ENCODE measurements around the gene PCDHGA10.

Gene PCDHGA10

GRCh38 chr5:141427783-141428426 lies 15.1 kb downstream of the PCDHGA10 start:
- Histone ChIP-seq H3K27ac (ENCODE audit: extremely low read depth, low read depth, low read length) (no peak overlapping the region), H3K36me3 (ENCODE audit: control insufficient read depth in 2 of 2, insufficient read depth in 1 of 2, low read length in 2 of 2) (no peaks in the 10 kb centered on the region), H3K4me1 (ENCODE audit: control insufficient read depth, insufficient read depth, low read length) (no peaks in the 10 kb centered on the region), H3K4me3 (ENCODE audit: low read depth, low read length) (no peak overlapping the region), H3K9me3 (ENCODE audit: control insufficient read depth, insufficient read depth, low read depth, low read length) (no peaks in the 10 kb centered on the region)
- CTCF ChIA-PET, result interaction anchor here (1.1 to 5.4 kb wide), 5 partner anchors 31 to 132 kb away, joined by 3 to 38 read pairs (median 4); partner anchors contain the start of gene PCDHGB5
- TF ChIP-seq ZSCAN23 (tag by site-specific recombination; IDR thresholded peaks at IDR 0.05), result no peak
- no peak for TF ChIP-seq ZNF324 (tag by site-specific recombination; IDR thresholded peaks at IDR 0.05)
- TF ChIP-seq ZNF391 (tag by site-specific recombination; IDR thresholded peaks at IDR 0.05; ENCODE audit: borderline replicate concordance, low read depth), result no peak
- TF ChIP-seq ZNF701 (tag by site-specific recombination; IDR thresholded peaks at IDR 0.05), result no peak
- no peak for TF ChIP-seq ZBTB20 (tag by site-specific recombination; IDR thresholded peaks at IDR 0.05)
- no peak for TF ChIP-seq ZNF175 (tag by site-specific recombination; IDR thresholded peaks at IDR 0.05)
- TF ChIP-seq ZNF692 (tag by site-specific recombination; IDR thresholded peaks at IDR 0.05), result no peak
- TF ChIP-seq ZNF677 (tag by site-specific recombination; IDR thresholded peaks at IDR 0.05), result no peak
- TF ChIP-seq SETDB1 (IDR thresholded peaks at IDR 0.05; ENCODE audit: insufficient read length, low read length), result no peak
- no peak for TF ChIP-seq ZNF138 (tag by site-specific recombination; IDR thresholded peaks at IDR 0.05; ENCODE audit: borderline replicate concordance)
- TF ChIP-seq GLI4 (tag by site-specific recombination; IDR thresholded peaks at IDR 0.05), result no peak
- TF ChIP-seq ZNF830 (tag by site-specific recombination; IDR thresholded peaks at IDR 0.05; ENCODE audit: low read depth), result no peak
- TF ChIP-seq KLF7 (tag by site-specific recombination; IDR thresholded peaks at IDR 0.05; ENCODE audit: borderline replicate concordance), result no peak
- TF ChIP-seq HIC1 (tag by site-specific recombination; IDR thresholded peaks at IDR 0.05), result no peak
- POLR2A ChIA-PET, result no interaction called here

GRCh38 chr5:141430332-141431113 lies 17.7 kb downstream of the PCDHGA10 start, which contains the start of gene PCDHGA12:
Gene PCDHGA12 (plus strand): TSS chr5:141430507. CDS start chr5:141430760, 253 bp downstream.
- no peak within 1 kb of the TSS for H3K4me3 ChIP-seq (ENCODE audit: low read depth, low read length)
- no peaks in the 10 kb centered on the region for H3K9me3 ChIP-seq (ENCODE audit: control insufficient read depth, insufficient read depth, low read depth, low read length)
- H3K4me1 ChIP-seq (ENCODE audit: control insufficient read depth, insufficient read depth, low read length), result no peaks in the 10 kb centered on the region
- TF ChIP-seq, protein P1, sequence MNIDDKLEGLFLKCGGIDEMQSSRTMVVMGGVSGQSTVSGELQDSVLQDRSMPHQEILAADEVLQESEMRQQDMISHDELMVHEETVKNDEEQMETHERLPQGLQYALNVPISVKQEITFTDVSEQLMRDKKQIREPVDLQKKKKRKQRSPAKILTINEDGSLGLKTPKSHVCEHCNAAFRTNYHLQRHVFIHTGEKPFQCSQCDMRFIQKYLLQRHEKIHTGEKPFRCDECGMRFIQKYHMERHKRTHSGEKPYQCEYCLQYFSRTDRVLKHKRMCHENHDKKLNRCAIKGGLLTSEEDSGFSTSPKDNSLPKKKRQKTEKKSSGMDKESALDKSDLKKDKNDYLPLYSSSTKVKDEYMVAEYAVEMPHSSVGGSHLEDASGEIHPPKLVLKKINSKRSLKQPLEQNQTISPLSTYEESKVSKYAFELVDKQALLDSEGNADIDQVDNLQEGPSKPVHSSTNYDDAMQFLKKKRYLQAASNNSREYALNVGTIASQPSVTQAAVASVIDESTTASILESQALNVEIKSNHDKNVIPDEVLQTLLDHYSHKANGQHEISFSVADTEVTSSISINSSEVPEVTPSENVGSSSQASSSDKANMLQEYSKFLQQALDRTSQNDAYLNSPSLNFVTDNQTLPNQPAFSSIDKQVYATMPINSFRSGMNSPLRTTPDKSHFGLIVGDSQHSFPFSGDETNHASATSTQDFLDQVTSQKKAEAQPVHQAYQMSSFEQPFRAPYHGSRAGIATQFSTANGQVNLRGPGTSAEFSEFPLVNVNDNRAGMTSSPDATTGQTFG (tag by site-specific recombination; IDR thresholded peaks at IDR 0.05; ENCODE audit: borderline replicate concordance), result no peak
- TF ChIP-seq KLF9 (tag by site-specific recombination; IDR thresholded peaks at IDR 0.05; ENCODE audit: low read depth), result no peak
- no peak for TF ChIP-seq MZF1 (tag by site-specific recombination; IDR thresholded peaks at IDR 0.05; ENCODE audit: borderline replicate concordance)
- CTCF ChIA-PET, result interaction anchor here (0.6 to 5.4 kb wide), 27 partner anchors 8 to 152 kb away, joined by 3 to 38 read pairs (median 4); partner anchors contain the start of genes PCDHGA1, PCDHGA10, PCDHGA11 and PCDHGA2
- no peaks in the 10 kb centered on the region for H3K36me3 ChIP-seq (ENCODE audit: control insufficient read depth in 2 of 2, insufficient read depth in 1 of 2, low read length in 2 of 2)
- H3K27ac ChIP-seq (ENCODE audit: extremely low read depth, low read depth, low read length), result no peak within 1 kb of the TSS
- POLR2A ChIA-PET, result interaction anchor here (1.0 kb wide), 1 partner anchor 13 kb away, joined by 3 read pairs; no protein-coding TSS in a partner anchor

All from HEK293 (cell line).